ENCODE results near the gene IL4R. TPM values are rescaled to one million over a fixed set of nuclear protein-coding genes. Genes with fewer than 3 reads are reported as not detected.
A peak's percentile ranks its signal among the peaks of the same experiment; 100 is the strongest.

IL4R gene
- total RNA-seq, 1 experiment from 2014 or later, result 25.6 TPM

DNA sequence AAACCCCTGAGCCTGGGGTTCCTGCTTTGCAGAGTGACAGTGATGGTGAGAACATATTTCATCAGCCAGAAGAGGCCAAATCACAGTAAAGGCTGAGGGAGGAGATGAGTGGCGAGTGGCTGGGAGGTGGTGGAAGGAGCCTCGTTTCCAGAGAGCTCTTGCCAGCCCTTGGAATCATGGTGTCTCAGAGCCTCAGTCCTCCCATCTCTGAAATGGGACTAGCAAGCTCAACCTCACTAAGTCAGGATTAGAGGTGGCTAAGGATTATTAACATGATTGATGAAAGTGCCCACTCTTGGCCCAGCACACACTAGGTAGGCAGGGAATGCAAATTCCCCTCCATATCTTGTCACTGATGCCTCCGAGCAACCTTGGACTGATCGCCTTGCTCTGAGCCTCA lies 43.0 kb downstream of the IL4R start:
- no peak for DNase-seq (ENCODE audit: low spot score)

DNA sequence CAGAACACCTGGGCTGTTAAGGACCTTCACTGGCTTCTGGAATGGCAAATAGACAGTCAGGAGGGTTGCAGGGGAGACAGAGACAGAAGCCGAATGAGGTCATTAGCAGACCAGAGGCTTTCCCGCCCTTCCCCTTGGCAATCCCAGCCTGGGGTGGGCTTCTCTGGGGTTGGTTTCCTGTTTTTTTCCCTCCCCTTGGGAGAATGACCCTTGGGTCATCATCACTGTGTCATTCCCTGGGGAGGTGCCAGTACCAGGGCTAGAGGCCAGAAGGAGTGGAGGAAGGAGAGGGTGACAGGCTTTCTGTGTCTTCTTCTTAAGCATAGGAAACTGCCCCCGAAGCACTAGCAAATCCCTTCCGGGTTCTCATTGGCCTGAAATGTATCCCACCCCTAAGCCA lies 45.3 kb downstream of the IL4R start:
- DNase-seq (ENCODE audit: low spot score), result no peak

DNA sequence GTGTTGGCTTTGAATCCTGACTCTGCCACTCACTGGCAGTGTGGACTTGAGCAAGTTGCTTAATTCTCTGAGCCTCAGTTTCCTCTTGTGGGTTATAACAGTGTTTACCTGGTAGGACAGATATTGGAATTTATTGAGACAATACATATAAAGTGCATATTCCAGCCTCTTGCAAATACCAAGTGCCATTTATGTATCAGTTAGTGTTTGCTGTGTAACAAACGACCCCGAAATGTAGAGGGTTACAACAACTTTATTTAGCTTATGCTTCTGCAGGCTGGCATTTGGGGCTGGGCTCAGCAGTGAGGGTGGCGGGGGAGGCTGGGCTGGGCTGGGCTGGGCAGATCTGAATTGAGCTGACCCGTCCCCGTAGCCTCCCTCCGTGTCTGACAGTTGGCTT lies 45.8 kb downstream of the IL4R start:
- DNase-seq (ENCODE audit: low spot score), result no peak

DNA sequence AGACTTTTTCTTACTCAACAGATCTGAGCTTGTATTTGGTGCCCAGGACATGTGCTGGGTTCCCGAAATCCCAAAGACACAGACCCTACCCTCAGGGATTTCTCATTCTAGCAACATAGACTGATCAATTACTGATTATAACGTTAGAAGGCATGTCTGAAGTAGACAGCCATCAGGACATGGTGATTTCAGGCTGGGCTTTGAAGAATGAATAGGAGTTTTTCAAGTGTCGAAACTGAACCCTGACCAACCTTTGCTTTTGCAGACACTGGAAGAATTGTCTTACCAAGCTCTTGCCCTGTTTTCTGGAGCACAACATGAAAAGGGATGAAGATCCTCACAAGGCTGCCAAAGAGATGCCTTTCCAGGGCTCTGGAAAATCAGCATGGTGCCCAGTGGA lies 48.2 kb downstream of the IL4R start:
- DNase-seq (ENCODE audit: low spot score), result no peak

DNA sequence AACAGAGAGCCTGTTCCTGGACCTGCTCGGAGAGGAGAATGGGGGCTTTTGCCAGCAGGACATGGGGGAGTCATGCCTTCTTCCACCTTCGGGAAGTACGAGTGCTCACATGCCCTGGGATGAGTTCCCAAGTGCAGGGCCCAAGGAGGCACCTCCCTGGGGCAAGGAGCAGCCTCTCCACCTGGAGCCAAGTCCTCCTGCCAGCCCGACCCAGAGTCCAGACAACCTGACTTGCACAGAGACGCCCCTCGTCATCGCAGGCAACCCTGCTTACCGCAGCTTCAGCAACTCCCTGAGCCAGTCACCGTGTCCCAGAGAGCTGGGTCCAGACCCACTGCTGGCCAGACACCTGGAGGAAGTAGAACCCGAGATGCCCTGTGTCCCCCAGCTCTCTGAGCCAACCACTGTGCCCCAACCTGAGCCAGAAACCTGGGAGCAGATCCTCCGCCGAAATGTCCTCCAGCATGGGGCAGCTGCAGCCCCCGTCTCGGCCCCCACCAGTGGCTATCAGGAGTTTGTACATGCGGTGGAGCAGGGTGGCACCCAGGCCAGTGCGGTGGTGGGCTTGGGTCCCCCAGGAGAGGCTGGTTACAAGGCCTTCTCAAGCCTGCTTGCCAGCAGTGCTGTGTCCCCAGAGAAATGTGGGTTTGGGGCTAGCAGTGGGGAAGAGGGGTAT lies 48.9 kb downstream of the IL4R start:
- no peak for DNase-seq (ENCODE audit: low spot score)

DNA sequence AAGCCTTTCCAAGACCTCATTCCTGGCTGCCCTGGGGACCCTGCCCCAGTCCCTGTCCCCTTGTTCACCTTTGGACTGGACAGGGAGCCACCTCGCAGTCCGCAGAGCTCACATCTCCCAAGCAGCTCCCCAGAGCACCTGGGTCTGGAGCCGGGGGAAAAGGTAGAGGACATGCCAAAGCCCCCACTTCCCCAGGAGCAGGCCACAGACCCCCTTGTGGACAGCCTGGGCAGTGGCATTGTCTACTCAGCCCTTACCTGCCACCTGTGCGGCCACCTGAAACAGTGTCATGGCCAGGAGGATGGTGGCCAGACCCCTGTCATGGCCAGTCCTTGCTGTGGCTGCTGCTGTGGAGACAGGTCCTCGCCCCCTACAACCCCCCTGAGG lies 49.5 kb downstream of the IL4R start:
- DNase-seq (ENCODE audit: low spot score), result no peak

DNA sequence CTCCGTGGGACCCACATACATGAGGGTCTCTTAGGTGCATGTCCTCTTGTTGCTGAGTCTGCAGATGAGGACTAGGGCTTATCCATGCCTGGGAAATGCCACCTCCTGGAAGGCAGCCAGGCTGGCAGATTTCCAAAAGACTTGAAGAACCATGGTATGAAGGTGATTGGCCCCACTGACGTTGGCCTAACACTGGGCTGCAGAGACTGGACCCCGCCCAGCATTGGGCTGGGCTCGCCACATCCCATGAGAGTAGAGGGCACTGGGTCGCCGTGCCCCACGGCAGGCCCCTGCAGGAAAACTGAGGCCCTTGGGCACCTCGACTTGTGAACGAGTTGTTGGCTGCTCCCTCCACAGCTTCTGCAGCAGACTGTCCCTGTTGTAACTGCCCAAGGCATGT lies 50.0 kb downstream of the IL4R start:
- peak; percentile 11 for DNase-seq (ENCODE audit: low spot score)

DNA sequence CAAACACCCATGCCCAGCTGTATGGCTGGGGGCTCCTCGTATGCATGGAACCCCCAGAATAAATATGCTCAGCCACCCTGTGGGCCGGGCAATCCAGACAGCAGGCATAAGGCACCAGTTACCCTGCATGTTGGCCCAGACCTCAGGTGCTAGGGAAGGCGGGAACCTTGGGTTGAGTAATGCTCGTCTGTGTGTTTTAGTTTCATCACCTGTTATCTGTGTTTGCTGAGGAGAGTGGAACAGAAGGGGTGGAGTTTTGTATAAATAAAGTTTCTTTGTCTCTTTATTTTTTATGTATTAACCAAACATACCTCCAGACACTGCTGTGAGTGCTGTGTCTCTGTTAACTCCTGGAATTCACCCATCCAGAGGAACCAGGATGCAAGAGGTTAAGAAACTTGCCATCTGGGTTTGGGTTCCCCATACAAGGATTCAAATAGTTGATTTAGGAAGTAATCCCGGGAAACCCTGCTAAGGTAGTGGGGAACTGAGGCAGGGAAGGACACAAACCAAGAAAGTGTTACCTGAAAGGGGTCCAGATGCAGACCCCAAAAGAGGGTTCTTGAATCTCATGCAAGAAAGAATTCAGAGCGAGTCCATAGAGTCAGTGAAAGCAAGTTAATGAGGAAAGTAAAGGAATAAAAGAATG lies 50.8 kb downstream of the IL4R start:
- DNase-seq (ENCODE audit: low spot score), result no peak

DNA sequence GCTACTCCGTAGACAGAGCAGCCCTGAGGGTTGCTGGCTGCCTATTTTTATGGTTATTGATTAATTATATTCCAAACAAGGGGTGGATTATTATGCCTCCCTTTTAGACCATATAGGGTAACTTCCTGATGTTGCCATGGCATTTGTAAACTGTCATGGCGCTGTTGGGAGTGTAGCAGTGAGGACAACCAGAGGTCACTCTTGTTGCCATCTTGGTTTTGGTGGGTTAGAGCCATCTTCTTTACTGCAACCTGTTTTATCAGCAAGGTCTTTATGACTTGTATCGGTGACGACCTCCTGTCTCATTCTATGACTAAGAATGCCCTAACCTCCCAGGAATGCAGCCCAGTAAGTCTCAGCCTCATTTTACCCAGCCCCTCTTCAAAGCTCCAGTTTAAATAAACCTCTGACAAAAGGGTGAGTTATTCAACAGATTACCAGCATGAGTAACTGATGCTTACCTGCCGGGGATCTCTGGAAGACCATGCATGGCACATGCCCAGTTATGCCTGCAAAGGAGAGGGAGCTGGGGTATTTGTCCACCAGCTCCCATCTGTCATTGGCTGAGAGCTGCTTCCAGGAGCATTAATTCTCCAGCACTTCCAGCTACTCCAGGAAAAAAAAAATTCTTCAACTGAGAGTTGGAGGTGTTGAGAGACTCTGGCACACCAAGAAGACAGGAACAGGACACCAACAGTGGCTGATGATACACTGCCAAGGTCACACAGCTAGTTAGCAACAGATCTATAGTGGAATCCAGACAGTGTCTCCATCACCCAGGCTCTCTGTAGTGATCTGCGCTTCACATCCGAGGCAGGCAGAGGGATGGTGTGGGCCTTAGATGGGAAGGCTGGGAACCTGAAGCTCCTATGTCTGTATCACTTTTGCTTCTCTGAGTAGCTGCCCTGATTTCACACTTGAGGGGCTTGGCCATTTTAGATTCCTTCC lies 51.6 kb downstream of the IL4R start:
- peak; percentile 68 for DNase-seq (ENCODE audit: low spot score)

DNA sequence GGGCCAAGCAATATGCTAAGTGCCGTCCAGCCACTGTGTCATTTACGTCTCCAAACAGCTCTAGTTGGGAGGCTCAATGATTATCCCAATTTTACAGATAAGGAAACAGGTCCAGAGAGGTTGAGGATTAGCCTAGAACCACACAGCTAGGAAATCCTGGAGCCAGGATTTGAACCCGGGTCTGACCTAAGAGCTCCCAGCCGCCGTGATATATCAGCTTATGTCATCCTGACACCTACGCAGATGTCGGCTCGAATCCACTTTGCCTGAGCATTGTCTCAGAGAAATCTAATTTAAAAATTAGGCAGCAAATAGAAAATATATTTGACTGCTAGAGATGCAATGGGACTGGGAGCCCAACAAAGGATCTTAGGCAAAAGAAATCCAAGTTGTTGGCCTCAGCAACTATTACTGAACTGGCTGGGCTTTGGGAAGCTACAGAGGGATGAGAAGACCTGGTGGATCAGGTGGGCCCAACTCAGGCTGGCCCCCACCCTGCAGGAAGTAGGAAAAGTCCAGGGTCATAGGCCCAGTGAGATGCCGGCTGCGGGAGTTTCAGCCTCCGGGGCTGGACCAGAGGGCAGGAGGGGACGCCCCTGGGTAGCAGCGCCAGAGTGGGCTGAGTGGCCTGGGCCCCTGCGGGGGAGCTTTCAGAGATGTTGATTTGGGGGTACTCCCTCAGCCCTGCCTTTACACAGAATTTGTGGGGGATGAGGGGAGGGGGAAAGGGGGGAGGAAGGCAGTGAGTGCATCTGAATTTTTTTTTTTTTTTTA lies 53.1 kb downstream of the IL4R start:
- DNase-seq (ENCODE audit: low spot score), result no peak

DNA sequence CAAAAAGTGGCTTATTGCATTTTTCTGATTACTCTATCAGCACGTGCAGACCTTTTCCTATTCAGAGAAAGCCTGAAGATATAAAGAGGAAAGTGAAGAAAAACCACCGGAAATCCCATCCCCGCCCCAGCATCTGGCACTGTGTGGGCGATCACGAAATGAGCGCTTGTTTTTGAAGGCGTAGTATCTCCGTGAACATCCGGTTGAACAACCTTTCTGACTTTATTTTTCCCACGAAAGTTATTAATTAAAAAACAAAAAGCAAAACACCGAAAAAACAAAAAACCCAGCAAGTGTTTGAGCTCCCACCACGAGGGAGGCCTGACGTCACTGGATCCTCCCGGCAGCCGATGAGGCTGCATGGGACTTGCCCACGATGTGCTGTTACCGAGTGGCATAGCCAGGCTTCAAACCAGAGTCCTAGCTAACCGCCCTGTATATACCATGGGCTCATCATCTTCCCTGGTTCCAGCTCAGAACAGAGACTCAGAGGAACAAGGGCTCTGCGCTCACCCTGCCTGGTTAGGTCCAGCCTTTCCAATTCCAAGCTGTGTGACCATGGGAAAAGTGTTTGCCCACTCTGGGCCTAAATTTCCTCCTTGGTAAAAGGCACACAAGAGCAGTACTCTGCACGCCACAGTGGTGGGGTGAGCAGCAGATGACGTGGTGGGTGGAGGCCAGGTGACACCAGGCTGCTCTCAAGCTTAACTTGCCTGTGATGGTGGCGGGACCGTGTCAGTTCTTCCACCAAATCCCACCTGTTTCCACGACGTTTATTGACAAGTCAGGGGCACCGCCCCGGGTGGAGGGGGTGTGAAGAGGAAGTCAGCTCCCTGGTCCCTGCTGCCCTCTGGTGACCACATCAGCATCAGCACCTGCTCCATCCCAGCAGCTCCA lies 53.9 kb downstream of the IL4R start:
- DNase-seq (ENCODE audit: low spot score), result peak; percentile 74

DNA sequence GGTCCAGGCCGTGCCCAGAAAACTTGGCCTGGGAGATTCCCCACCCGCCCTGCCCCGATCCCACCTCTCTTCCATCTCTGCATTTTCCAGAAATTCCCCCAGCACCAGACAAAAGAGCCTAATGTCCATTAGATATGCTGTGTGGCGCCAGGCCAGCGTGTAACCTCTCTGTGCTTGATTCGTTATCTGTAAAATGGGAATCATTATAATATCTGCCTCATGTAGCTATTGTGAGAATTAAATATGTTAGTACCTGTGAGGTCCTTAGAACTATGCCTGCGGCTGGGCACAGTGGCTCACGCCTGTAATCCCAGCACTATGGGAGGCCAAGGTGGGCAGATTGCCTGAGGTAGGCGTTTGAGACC lies 54.6 kb downstream of the IL4R start:
- no peak for DNase-seq (ENCODE audit: low spot score)

DNA sequence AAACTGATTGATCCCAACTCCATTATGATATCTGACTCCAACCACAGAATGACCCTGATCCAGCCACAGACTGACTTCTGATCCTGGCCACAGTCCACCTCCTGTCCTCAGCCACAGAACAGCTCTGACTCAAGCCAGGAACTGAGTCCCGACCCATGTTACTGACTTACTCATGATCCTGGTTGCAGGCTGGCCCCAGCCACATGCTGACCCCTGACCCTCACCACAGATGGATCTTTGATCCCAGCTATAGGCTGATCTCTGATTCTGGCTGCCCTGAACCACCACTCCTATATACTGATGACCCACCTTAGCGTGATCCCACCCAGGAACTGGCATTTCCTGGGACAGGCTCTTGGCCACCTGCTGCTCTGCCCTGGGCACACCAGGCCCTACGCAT lies 56.0 kb downstream of the IL4R start:
- DNase-seq (ENCODE audit: low spot score), result no peak

DNA sequence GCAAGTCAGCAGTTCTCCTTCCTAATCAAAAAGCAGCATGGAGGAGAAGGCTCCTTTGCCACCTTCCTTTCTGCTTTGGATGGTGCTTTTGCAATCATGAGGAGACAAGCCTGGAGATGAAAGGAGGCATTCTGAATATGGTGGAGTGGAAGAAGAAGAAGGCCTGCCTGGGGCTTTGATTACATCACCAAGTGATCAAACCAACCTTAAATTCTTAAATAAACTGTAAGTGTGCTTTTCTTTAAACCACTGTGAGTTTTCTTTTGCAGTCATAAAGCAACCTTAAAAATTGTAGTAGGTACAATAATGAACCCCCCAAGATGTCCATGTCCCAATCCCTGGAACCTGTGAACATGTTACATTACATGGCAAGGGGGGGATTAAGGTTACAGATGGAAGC lies 56.5 kb downstream of the IL4R start:
- DNase-seq (ENCODE audit: low spot score), result no peak

DNA sequence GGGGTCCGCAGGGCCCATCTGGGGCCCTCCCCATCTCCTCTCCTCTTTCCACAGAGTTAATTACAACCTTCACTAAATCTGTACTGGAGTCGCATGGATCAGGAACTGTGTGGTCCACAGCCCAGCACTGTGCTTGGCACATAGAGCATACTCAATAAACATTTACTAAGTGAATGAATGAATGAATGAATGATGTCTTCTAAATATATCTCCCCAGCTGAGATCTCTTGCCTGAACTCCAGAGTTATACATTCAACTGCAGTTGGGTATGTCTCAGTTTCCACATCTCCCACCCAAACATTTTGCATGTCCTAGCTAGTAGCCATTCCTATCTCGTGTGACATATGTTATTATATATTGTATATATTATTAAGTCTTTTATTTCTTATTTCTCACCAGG lies 59.5 kb downstream of the IL4R start:
- no peak for DNase-seq (ENCODE audit: low spot score)

DNA sequence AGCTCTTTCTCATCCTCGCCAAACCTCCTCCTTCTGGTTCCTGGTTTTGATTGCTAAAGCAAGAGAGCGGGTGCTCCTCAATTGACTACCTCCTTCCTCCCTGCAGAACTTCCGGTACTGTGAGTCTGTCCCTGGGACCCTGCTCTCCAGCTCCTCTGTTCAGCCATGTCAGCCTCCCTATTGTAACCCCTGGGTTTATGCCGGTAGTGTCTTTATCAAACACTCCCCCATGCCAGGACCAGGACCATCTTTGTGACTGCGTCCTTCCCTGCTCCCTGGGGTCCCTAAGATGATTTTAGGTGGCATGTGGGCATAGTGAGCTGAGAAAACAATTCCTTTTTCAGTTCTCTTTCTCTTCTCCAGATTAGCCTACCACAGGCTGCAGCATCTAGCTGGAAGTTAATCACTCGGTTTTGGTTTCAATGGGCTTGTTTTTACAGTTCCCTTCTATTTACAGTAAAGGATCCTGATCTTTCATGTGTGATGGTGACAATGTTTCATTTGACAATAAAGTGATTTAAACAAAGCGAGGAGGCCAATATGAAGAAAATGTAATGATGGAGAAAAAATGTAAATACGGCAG lies 60.5 kb downstream of the IL4R start:
- no peak for DNase-seq (ENCODE audit: low spot score)

DNA sequence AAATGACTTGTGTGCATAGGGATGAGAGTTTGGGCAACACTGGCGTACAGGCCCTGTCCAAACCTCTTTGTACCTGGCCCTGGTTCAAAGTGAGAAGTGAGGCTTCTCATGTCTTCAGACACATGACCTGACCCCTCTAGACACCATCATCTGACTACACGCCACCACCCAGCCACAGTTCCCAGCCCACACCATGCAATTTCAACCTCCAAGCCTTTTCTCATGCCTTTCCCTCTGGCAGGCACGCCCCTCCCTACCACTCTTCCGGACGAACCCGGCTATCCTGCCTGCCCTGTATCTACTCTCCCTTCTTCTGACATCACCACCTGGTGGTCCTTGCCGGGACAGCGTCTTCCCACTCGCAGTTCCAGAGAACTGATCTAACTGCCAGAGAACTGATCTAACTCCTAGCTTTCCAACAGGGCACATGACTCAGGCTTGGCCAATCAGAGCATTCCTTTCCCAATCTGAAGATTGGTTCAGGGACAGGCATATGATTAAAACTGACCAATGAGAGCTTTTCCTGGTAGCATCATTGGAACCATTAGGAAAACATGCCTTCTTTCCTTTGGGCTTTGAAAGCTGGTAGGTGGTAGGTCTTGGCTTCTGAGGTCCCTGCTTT lies 61.1 kb downstream of the IL4R start:
- peak; percentile 91 for DNase-seq (ENCODE audit: low spot score)

DNA sequence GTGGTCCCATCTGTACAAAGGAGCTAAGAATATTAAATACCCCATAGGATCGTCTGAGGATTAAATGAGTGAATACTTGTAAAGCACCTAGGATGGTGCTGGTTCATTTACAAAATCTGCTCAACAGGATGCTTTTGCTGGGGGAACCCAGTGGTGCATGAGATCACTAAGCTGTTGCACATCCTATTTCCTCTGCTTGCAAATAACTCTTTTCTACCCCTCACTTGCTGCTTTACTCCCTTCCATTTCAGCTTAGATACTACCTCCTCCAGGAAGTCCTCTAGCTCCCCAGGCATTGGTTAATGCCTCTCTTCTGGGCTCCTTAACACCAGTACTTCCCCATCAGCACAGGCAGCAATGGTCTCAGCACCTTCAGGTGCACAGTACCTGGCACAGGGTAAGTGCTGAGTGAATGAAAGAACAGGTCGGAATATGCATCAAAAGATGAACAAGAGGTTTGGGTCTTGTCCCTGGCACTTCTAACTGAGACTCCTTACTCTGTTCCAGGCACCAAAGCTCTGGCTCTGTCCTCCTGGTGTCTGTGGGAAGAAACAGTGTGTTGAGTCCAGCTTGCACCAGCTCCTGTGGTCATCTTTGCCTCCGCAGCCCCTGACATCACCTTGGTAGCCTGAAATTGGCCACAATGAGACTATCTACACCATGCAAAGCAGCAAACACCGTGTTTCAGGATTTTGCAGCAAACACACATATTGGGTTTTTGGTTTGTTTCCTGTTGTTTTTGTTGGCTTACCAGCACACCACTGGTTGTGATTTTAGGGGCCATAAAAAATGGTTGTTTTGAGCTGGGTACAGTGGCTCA lies 64.1 kb downstream of the IL4R start:
- no peak for DNase-seq (ENCODE audit: low spot score)

DNA sequence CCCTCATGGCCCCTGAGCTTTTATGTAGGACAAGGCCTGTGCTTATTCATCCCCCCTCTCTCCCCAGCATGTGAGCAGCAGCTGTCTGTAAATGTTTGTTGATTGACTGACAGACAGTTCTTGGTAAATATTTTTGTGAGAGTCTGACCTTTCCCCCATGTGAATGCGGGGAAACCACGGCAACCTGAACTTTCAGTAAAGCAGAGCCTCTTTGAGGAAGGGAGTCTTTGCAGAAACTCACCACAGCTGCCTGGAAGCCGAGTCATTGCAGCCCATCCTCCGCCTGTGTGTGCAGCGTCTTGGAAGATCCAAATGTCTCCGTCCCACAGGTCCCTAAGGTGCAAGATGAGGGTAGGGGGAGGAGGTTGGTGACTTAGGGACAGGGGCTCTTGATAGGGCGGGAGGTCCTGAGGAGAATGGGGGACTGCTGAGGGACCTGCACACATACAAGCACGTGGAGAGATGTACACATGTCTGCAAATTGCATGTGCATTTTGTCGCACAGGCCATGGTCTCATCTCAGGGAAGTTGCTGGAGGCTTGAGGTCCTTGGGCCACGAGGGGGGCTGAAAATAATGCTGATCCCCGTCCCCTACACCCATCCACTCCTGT lies 65.2 kb downstream of the IL4R start:
- no peak for DNase-seq (ENCODE audit: low spot score)

All from A172 (cell line).